ENCODE measurements around the gene STC2. TPM values are rescaled to one million over a fixed set of nuclear protein-coding genes. Genes with fewer than 3 reads are reported as not detected.
A peak's percentile ranks its signal among the peaks of the same experiment; 100 is the strongest.

Gene STC2
- total RNA-seq, 2 donors from 2014 or later, result 9.9 to 35.0 TPM

- intact Hi-C loops (cut with DNase I), result no loop called here
- Histone ChIP-seq H3K9me3 (no peaks in the 10 kb centered on the region), H3K4me3 (no peak overlapping the region), H3K27ac (peak overlapping the region; percentile 50 to 78 (median 62)), H3K27me3 (no peaks in the 10 kb centered on the region), H3K4me1 (peaks cover 53% of the 10 kb centered on the region), H3K36me3 (replicated peaks in 1 of 2; ENCODE audit: insufficient read depth in 1 of 2, low read depth in 2 of 2) (no peaks in the 10 kb centered on the region)
- ATAC-seq (peak; percentile 57), DNase-seq (peak; percentile 55 to 65 (median 60))
- TF ChIP-seq CTCF (IDR thresholded peaks at IDR 0.05), result no peak
- no peak for TF ChIP-seq POLR2A (IDR thresholded peaks at IDR 0.05)
- WGBS, 2 donors, result 41 to 44% methylated on average over 21 of the region's 21 CpGs
Observed at GRCh38 chr5:173315495-173316338, 12.5 kb downstream of the STC2 start.

- no peak for TF ChIP-seq POLR2A (IDR thresholded peaks at IDR 0.05)
- TF ChIP-seq CTCF (IDR thresholded peaks at IDR 0.05), result no peak
- no peak for DNase-seq
- Histone ChIP-seq H3K4me1 (peaks cover 48% of the 10 kb centered on the region), H3K27ac (peak overlapping the region in 1 of 4 donors; percentile 19), H3K27me3 (no peaks in the 10 kb centered on the region), H3K4me3 (no peak overlapping the region), H3K9me3 (no peaks in the 10 kb centered on the region), H3K36me3 (replicated peaks in 1 of 2; ENCODE audit: insufficient read depth in 1 of 2, low read depth in 2 of 2) (no peaks in the 10 kb centered on the region)
- WGBS, 2 donors, result 66 to 78% methylated on average over 12 of the region's 12 CpGs
- intact Hi-C loops (cut with DNase I), result no loop called here
- no peak for ATAC-seq
Observed at GRCh38 chr5:173314166-173314952, 13.9 kb downstream of the STC2 start.

GRCh38 chr5:173313351-173313801 is 14.8 kb downstream of the STC2 start:
- DNase-seq (no peak), ATAC-seq (no peak)
- H3K27ac ChIP-seq, result no peak overlapping the region
- no peaks in the 10 kb centered on the region for H3K27me3 ChIP-seq
- intact Hi-C loops (cut with DNase I), result no loop called here
- H3K36me3 ChIP-seq (replicated peaks in 1 of 2; ENCODE audit: insufficient read depth in 1 of 2, low read depth in 2 of 2), result no peaks in the 10 kb centered on the region
- WGBS, 2 donors, result 50 to 66% methylated on average over 3 of the region's 3 CpGs
- no peak overlapping the region for H3K4me3 ChIP-seq
- TF ChIP-seq POLR2A (IDR thresholded peaks at IDR 0.05) (no peak), CTCF (IDR thresholded peaks at IDR 0.05) (no peak)
- H3K4me1 ChIP-seq, result peaks cover 46% of the 10 kb centered on the region
- no peaks in the 10 kb centered on the region for H3K9me3 ChIP-seq

GRCh38 chr5:173312821-173313220 is 15.4 kb downstream of the STC2 start:
- no peaks in the 10 kb centered on the region for H3K27me3 ChIP-seq
- H3K36me3 ChIP-seq (replicated peaks in 1 of 2; ENCODE audit: insufficient read depth in 1 of 2, low read depth in 2 of 2), result no peaks in the 10 kb centered on the region
- no peaks in the 10 kb centered on the region for H3K9me3 ChIP-seq
- TF ChIP-seq CTCF (IDR thresholded peaks at IDR 0.05) (no peak), POLR2A (IDR thresholded peaks at IDR 0.05) (no peak)
- DNase-seq, result no peak
- 58 to 75% methylated on average over 3 of the region's 3 CpGs for WGBS, 2 donors
- H3K4me3 ChIP-seq, result no peak overlapping the region
- peaks cover 40% of the 10 kb centered on the region for H3K4me1 ChIP-seq
- intact Hi-C loops (cut with DNase I), result no loop called here
- ATAC-seq, result no peak
- H3K27ac ChIP-seq, result no peak overlapping the region
